Spinal cord (tissue), 10 donors: ENCODE measurements around the gene TRPM5. TPM values are rescaled to one million over a fixed set of nuclear protein-coding genes. Genes with fewer than 3 reads are reported as not detected.

ENCODE experiments used
- DNase-seq, 6 donors: peaks; one replicate each; pipeline versions ENCODE4 v3.0.0 to v3.0.0-alpha.2; 2013 to 2015; ENCODE audit warnings: low spot score in 6 of 6, low read depth in 4 of 6
- H3K27ac ChIP-seq: one replicate; pipeline ENCODE4 v1.5.1; 2013; ENCODE audit warnings: low read depth, low read length, control low read depth
- H3K27me3 ChIP-seq: one replicate; pipeline ENCODE4 v1.6.1; 2013; ENCODE audit warnings: low read length; ENCODE audit not compliant: control insufficient read depth, insufficient read depth
- H3K36me3 ChIP-seq: one replicate; pipeline ENCODE4 v1.6.1; 2013; ENCODE audit warnings: low read length; ENCODE audit not compliant: control insufficient read depth, insufficient read depth
- H3K4me1 ChIP-seq: one replicate; pipeline ENCODE4 v1.6.1; 2013; ENCODE audit warnings: low read length; ENCODE audit not compliant: control insufficient read depth, insufficient read depth
- H3K4me3 ChIP-seq: one replicate; pipeline ENCODE4 v1.5.1; 2013; ENCODE audit warnings: low read depth, low read length, control low read depth
- H3K9me3 ChIP-seq: one replicate; pipeline ENCODE4 v1.6.1; 2013; ENCODE audit warnings: low read length; ENCODE audit not compliant: control insufficient read depth, insufficient read depth
- WGBS: methylation state at CpG from one replicate; pipeline ENCODE4 v1.1.5; 2013; ENCODE audit warnings: missing lambda C conversion rate; ENCODE audit not compliant: insufficient coverage; 5-methylcytosine and 5-hydroxymethylcytosine counted together
- polyA plus RNA-seq, 2 donors: library from polyadenylated mRNA; unstranded; fragments of 120-200 nt; gene quantifications; one replicate each; pipeline ENCODE4 v1.2.1, GENCODE V29; 2013; ENCODE audit not compliant: insufficient read length in 2 of 2
- total RNA-seq, 2 donors: library from RNA; depleted of rRNA in 1 of 2; stranded (reverse); fragments of 120-200 nt in 1 of 2; fragments of >200 nt in 1 of 2; gene quantifications; one replicate each; pipeline versions ENCODE4 v1.2.3 to v1.2.4, GENCODE V29; 2013 to 2014
- donor health status: healthy.

Gene TRPM5
- total and polyA plus RNA-seq, 4 donors = 0.08 to 0.11 (median 0.10) TPM; not detected in 1

- no peak overlapping the region for H3K27ac ChIP-seq
- DNase-seq = no peak
- no peak overlapping the region for H3K4me3 ChIP-seq
- no peaks in the 10 kb centered on the region for H3K36me3 ChIP-seq
- no peaks in the 10 kb centered on the region for H3K27me3 ChIP-seq
- WGBS = 69% methylated on average over 19 of the region's 26 CpGs
- H3K9me3 ChIP-seq = no peaks in the 10 kb centered on the region
- H3K4me1 ChIP-seq = peaks cover 21% of the 10 kb centered on the region
Observed at GRCh38 chr11:2423157-2424025, 20.9 kb downstream of the TRPM5 start.

- no peak overlapping the region for H3K4me3 ChIP-seq
Observed at GRCh38 chr11:2422461-2423156, 21.7 kb downstream of the TRPM5 start.

GRCh38 chr11:2421996-2422395 is 22.3 kb downstream of the TRPM5 start:
- H3K27me3 ChIP-seq = no peaks in the 10 kb centered on the region
- no peaks in the 10 kb centered on the region for H3K9me3 ChIP-seq
- H3K36me3 ChIP-seq = no peaks in the 10 kb centered on the region
- peaks cover 21% of the 10 kb centered on the region for H3K4me1 ChIP-seq
- H3K27ac ChIP-seq = no peak overlapping the region
- H3K4me3 ChIP-seq = no peak overlapping the region
- 92% methylated on average over 17 of the region's 17 CpGs for WGBS
- no peak for DNase-seq

More at GRCh38 chr11:2422461-2423156, 21.7 kb downstream of the TRPM5 start:
- DNase-seq = no peak
- no peaks in the 10 kb centered on the region for H3K36me3 ChIP-seq
- no peaks in the 10 kb centered on the region for H3K27me3 ChIP-seq
- H3K4me1 ChIP-seq = peaks cover 21% of the 10 kb centered on the region
- no peaks in the 10 kb centered on the region for H3K9me3 ChIP-seq
- 88% methylated on average over 14 of the region's 14 CpGs for WGBS
- no peak overlapping the region for H3K27ac ChIP-seq

- peaks cover 21% of the 10 kb centered on the region for H3K4me1 ChIP-seq
- DNase-seq = no peak
- H3K27ac ChIP-seq = no peak overlapping the region
- no peaks in the 10 kb centered on the region for H3K9me3 ChIP-seq
- WGBS = 91% methylated on average over 18 of the region's 19 CpGs
- no peaks in the 10 kb centered on the region for H3K36me3 ChIP-seq
- H3K27me3 ChIP-seq = no peaks in the 10 kb centered on the region
- H3K4me3 ChIP-seq = no peak overlapping the region
Observed at GRCh38 chr11:2421226-2421994, 22.9 kb downstream of the TRPM5 start.

GRCh38 chr11:2420502-2421225 is 23.6 kb downstream of the TRPM5 start:
- Histone ChIP-seq H3K27ac (no peak overlapping the region), H3K4me3 (no peak overlapping the region), H3K36me3 (no peaks in the 10 kb centered on the region), H3K4me1 (peaks cover 21% of the 10 kb centered on the region), H3K9me3 (no peaks in the 10 kb centered on the region), H3K27me3 (no peaks in the 10 kb centered on the region)
- peak in 5 of 6 donors; percentile 48 to 90 (median 63) for DNase-seq
- 26% methylated on average over 40 of the region's 44 CpGs for WGBS

GRCh38 chr11:2419638-2420501 is 24.4 kb downstream of the TRPM5 start:
- H3K27ac ChIP-seq = no peak overlapping the region
- peak in 3 of 6 donors; percentile 43 to 82 (median 78) for DNase-seq
- no peaks in the 10 kb centered on the region for H3K9me3 ChIP-seq
- no peaks in the 10 kb centered on the region for H3K27me3 ChIP-seq
- 47% methylated on average over 26 of the region's 36 CpGs for WGBS
- H3K4me1 ChIP-seq = peaks cover 21% of the 10 kb centered on the region
- no peaks in the 10 kb centered on the region for H3K36me3 ChIP-seq
- no peak overlapping the region for H3K4me3 ChIP-seq

- H3K27ac ChIP-seq = no peak overlapping the region
- no peak overlapping the region for H3K4me3 ChIP-seq
- peaks cover 21% of the 10 kb centered on the region for H3K4me1 ChIP-seq
- H3K36me3 ChIP-seq = no peaks in the 10 kb centered on the region
- no peaks in the 10 kb centered on the region for H3K27me3 ChIP-seq
- DNase-seq = no peak
- 78% methylated on average over 21 of the region's 21 CpGs for WGBS
- H3K9me3 ChIP-seq = no peaks in the 10 kb centered on the region
Observed at GRCh38 chr11:2418693-2419360, 25.5 kb downstream of the TRPM5 start.
